Measurements from ENCODE around the gene ETS2. TPM values are rescaled to one million over a fixed set of nuclear protein-coding genes. Genes with fewer than 3 reads are reported as not detected.

Gene ETS2
- total RNA-seq, 3 donors from 2014 or later (not counting 1 experiment from before 2014, with no cell fraction given) = 10.6 to 36.9 (median 18.5) TPM

DNA sequence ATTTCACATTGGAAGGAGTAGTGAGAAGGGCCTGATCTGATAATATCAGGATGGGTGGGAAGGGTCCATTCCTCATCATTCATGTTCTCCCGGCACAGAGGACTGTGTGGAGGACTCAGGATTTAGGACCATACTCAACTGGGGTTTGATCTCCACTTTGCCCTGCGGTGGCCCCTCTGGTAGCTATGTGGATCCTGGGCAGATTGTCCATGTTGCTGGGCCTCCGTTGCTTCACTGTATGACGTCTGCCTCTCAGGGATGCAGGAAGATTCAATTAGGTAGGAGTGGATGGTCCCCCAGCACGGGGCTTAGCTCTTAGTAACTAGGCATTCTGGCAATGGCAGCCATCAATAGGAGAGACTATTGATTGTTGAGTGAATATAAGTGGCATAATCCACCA, 2.3 kb downstream of the ETS2 start:
- Histone ChIP-seq H3K4me1 (ENCODE audit: control insufficient read depth, insufficient read depth, low read length) (peaks cover 14% of the 10 kb centered on the region), H3K27ac (ENCODE audit: low read length) (no peak overlapping the region), H3K9me3 (ENCODE audit: control insufficient read depth, insufficient read depth, low read length) (no peaks in the 10 kb centered on the region), H3K4me3 (ENCODE audit: low read length) (no peak overlapping the region), H3K36me3 (ENCODE audit: control insufficient read depth, insufficient read depth, low read length) (peaks cover 2% of the 10 kb centered on the region), H3K27me3 (ENCODE audit: control insufficient read depth, insufficient read depth, low read length) (no peaks in the 10 kb centered on the region)
- H3K36me3 Mint-ChIP-seq = no peaks in the 10 kb centered on the region
- no peaks in the 10 kb centered on the region for H3K9me3 Mint-ChIP-seq
- no peak for DNase-seq
- peaks cover 20 to 29% of the 10 kb centered on the region in 2 donors for H3K4me1 Mint-ChIP-seq
- intact Hi-C loops (cut with micrococcal nuclease) = no loop called here
- no peak for TF ChIP-seq CTCF (IDR thresholded peaks at IDR 0.05)
- H3K4me3 Mint-ChIP-seq = no peak overlapping the region
- no peak overlapping the region for H3K27ac Mint-ChIP-seq
- WGBS (ENCODE audit: insufficient coverage) = 57% methylated on average over 5 of the region's 5 CpGs
- no peak for ATAC-seq
- H3K27me3 Mint-ChIP-seq (ENCODE audit: low read depth in 2 of 2) = peaks cover 0 to 12% of the 10 kb centered on the region in 2 donors

DNA sequence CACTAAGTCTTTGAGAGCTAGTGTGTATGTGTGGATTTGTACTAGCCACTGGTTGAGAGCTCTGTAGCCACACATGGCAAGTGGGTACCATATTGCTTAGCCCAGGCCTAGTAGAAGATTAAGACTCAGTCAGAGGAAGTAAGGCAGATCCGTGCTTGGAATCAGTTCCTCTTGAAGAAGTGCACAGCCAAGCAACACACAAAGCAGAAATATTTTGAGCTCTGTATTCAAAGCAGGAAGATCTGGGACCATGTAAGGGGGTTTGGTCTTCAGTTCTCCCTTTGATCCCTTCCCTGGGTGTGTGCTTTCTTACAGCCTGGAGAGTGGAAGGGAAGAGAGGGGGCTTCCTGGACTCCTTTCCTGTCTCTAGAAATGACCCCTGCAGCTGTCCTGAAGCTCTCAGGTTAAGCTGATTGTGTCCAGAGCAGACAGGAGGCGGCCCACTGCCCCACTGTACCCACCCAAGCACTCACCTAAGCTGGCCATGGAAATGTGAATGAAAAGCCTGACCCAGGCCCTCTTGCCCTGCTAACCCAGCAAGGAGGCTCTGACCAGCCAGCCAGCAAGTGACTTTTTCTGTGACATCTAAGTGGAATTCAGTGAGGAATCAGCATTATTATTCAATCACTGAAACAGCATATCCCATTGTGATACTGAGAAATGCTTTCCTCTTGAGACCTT, 3.6 kb downstream of the ETS2 start:
- Histone ChIP-seq H3K27ac (ENCODE audit: low read length) (no peak overlapping the region), H3K4me3 (ENCODE audit: low read length) (no peak overlapping the region), H3K36me3 (ENCODE audit: control insufficient read depth, insufficient read depth, low read length) (peaks cover 5% of the 10 kb centered on the region), H3K4me1 (ENCODE audit: control insufficient read depth, insufficient read depth, low read length) (peaks cover 14% of the 10 kb centered on the region), H3K27me3 (ENCODE audit: control insufficient read depth, insufficient read depth, low read length) (no peaks in the 10 kb centered on the region), H3K9me3 (ENCODE audit: control insufficient read depth, insufficient read depth, low read length) (no peaks in the 10 kb centered on the region)
- Mint-ChIP-seq H3K36me3 (peaks cover 2% of the 10 kb centered on the region), H3K9me3 (no peaks in the 10 kb centered on the region), H3K27ac (no peak overlapping the region), H3K4me1 (peaks cover 20 to 29% of the 10 kb centered on the region in 2 donors), H3K4me3 (no peak overlapping the region), H3K27me3 (ENCODE audit: low read depth in 2 of 2) (no peaks in the 10 kb centered on the region)
- ATAC-seq = no peak
- no peak for TF ChIP-seq CTCF (IDR thresholded peaks at IDR 0.05)
- intact Hi-C loops (cut with micrococcal nuclease) = no loop called here
- WGBS (ENCODE audit: insufficient coverage) = 62% methylated on average over 2 of the region's 2 CpGs
- DNase-seq = no peak

DNA sequence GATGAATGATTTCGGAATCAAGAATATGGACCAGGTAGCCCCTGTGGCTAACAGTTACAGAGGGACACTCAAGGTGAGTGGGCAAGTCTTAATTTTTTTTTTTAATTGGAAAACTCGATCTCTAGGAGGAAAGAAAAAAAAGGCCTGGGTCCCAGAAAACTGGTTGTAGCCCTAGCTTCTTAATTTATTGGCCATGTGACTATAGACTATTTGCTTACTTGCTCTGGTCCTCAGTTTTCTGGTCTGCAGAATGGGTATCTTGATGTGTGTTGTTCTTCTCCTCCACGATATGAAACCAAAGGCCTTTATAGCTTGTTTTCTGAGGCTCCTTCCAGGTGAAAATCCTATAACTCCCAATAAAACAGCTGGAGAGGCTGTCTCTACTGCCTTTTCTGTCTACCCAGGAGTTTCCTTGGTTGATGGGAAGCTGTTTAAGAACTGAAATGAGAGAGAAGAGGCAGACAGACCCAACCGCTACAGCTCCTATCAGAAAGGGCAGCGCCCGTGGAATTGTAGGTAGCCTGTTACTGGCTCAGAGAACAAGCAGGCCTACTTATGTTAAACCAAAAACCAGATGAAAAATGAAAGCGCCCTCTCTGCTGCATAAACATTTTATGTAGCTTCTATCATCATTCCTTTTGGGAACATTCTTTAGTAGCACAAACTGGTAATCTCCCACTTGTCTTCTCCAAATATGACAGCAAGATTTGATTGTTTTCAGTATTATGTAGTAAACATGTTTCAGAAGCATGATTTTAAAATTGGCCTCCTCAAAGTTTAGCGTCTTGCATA, 4.5 kb downstream of the ETS2 start:
- H3K4me1 Mint-ChIP-seq = peaks cover 13 to 21% of the 10 kb centered on the region in 2 donors
- intact Hi-C loops (cut with micrococcal nuclease) = no loop called here
- no peaks in the 10 kb centered on the region for H3K9me3 Mint-ChIP-seq
- ATAC-seq (no peak), DNase-seq (no peak)
- no peaks in the 10 kb centered on the region for H3K27me3 Mint-ChIP-seq (ENCODE audit: low read depth in 2 of 2)
- Histone ChIP-seq H3K36me3 (ENCODE audit: control insufficient read depth, insufficient read depth, low read length) (peaks cover 13% of the 10 kb centered on the region), H3K27ac (ENCODE audit: low read length) (no peak overlapping the region), H3K4me1 (ENCODE audit: control insufficient read depth, insufficient read depth, low read length) (peaks cover 5% of the 10 kb centered on the region), H3K9me3 (ENCODE audit: control insufficient read depth, insufficient read depth, low read length) (no peaks in the 10 kb centered on the region), H3K27me3 (ENCODE audit: control insufficient read depth, insufficient read depth, low read length) (no peaks in the 10 kb centered on the region), H3K4me3 (ENCODE audit: low read length) (no peak overlapping the region)
- TF ChIP-seq CTCF (IDR thresholded peaks at IDR 0.05) = no peak
- H3K4me3 Mint-ChIP-seq = no peak overlapping the region
- 94% methylated on average over 8 of the region's 8 CpGs for WGBS (ENCODE audit: insufficient coverage)
- H3K27ac Mint-ChIP-seq = no peak overlapping the region
- peaks cover 11% of the 10 kb centered on the region for H3K36me3 Mint-ChIP-seq
